Ishikawa (cell line): ENCODE results near the gene RBM27.
A peak's percentile ranks its signal among the peaks of the same experiment; 100 is the strongest.

ENCODE experiments used
- CEBPB ChIP-seq: IDR thresholded peaks from 2 replicates; pipeline ENCODE4 v1.6.1; 2012
- CREB1 ChIP-seq: IDR thresholded peaks from 2 replicates; pipeline ENCODE4 v1.6.1; 2012; ENCODE audit warnings: low read depth
- EGR1 ChIP-seq: IDR thresholded peaks from 2 replicates; pipeline ENCODE4 v1.6.1; 2012
- EP300 ChIP-seq: IDR thresholded peaks from 2 replicates; pipeline ENCODE4 v1.6.1; 2012; ENCODE audit warnings: borderline replicate concordance
- FOXM1 ChIP-seq: IDR thresholded peaks from 2 replicates; pipeline ENCODE4 v1.6.1; 2012; ENCODE audit warnings: low read depth, borderline replicate concordance
- MAX ChIP-seq: IDR thresholded peaks from 2 replicates; pipeline ENCODE4 v1.6.1; 2012
- NFIC ChIP-seq: IDR thresholded peaks from 2 replicates; pipeline ENCODE4 v1.6.1; 2012
- RAD21 ChIP-seq: IDR thresholded peaks from 2 replicates; pipeline ENCODE4 v1.6.1; 2012; ENCODE audit warnings: low read depth
- REST ChIP-seq: IDR thresholded peaks from 2 replicates; pipeline ENCODE4 v1.6.1; 2012; ENCODE audit warnings: low read depth, mild to moderate bottlenecking
- TAF1 ChIP-seq: IDR thresholded peaks from 2 replicates; pipeline ENCODE4 v1.6.1; 2012; ENCODE audit warnings: low read depth, mild to moderate bottlenecking
- TCF12 ChIP-seq: IDR thresholded peaks from 2 replicates; pipeline ENCODE4 v1.6.1; 2012; ENCODE audit warnings: low read depth
- TEAD4 ChIP-seq: IDR thresholded peaks from 2 replicates; pipeline ENCODE4 v1.6.1; 2012
- USF1 ChIP-seq: IDR thresholded peaks from 2 replicates; pipeline ENCODE4 v1.6.1; 2012
- YY1 ChIP-seq: IDR thresholded peaks from 2 replicates; pipeline ENCODE4 v1.6.1; 2012; ENCODE audit warnings: low read depth
- ZBTB7A ChIP-seq: IDR thresholded peaks from 2 replicates; pipeline ENCODE4 v1.6.1; 2012; ENCODE audit warnings: low read depth

Gene RBM27

GRCh38 chr5:146203011-146203871 lies at the start of gene RBM27:
Gene RBM27 (plus strand): TSS chr5:146203605. CDS start chr5:146203766, 161 bp downstream.
- TF ChIP-seq MAX (peak; percentile 83), TAF1 (peak; percentile 93), CREB1 (peak; percentile 59), TEAD4 (peak; percentile 27), CEBPB (0 out of 2 replicates have a peak, but pooled peaks have one; percentile 1), YY1 (0 out of 2 replicates have a peak, but pooled peaks have one; percentile 50), NFIC (no peak; the same call in 1 of the 2 replicates), FOXM1 (no peak), EGR1 (peak; percentile 59; the same call in 1 of the 2 replicates), TCF12 (no peak), ZBTB7A (peak; percentile 63; the same call in 1 of the 2 replicates)

- no peak for TF ChIP-seq TCF12
- no peak for TF ChIP-seq FOXM1
- TF ChIP-seq RAD21 = no peak
- no peak for TF ChIP-seq ZBTB7A
- no peak for TF ChIP-seq REST
- TF ChIP-seq USF1 = no peak
- TF ChIP-seq CEBPB = no peak
- TF ChIP-seq YY1 = no peak
- no peak for TF ChIP-seq EGR1
Observed at GRCh38 chr5:146158255-146158654, 45.1 kb upstream of the RBM27 start.

- TF ChIP-seq REST = no peak
- TF ChIP-seq EGR1 = no peak
- TF ChIP-seq USF1 = no peak
Observed at GRCh38 chr5:146164382-146164781, 39.0 kb upstream of the RBM27 start.

GRCh38 chr5:146165460-146165859 lies 37.9 kb upstream of the RBM27 start:
- no peak for TF ChIP-seq YY1
- TF ChIP-seq CREB1 = no peak
- no peak for TF ChIP-seq EGR1
- TF ChIP-seq RAD21 = no peak
- TF ChIP-seq NFIC = no peak
- no peak for TF ChIP-seq REST
- TF ChIP-seq CEBPB = no peak
- TF ChIP-seq TCF12 = no peak
- no peak for TF ChIP-seq EP300
- no peak for TF ChIP-seq TAF1

- no peak for TF ChIP-seq TAF1
- TF ChIP-seq TCF12 = no peak
- TF ChIP-seq MAX = no peak
- TF ChIP-seq TEAD4 = no peak
- no peak for TF ChIP-seq EGR1
- TF ChIP-seq FOXM1 = no peak
- no peak for TF ChIP-seq RAD21
- TF ChIP-seq REST = no peak
- TF ChIP-seq USF1 = no peak
- no peak for TF ChIP-seq CEBPB
Observed at GRCh38 chr5:146165903-146166302, 37.5 kb upstream of the RBM27 start.
